Right atrium auricular region (tissue), 2 donors: ENCODE measurements around the gene C12orf76. TPM values are rescaled to one million over a fixed set of nuclear protein-coding genes. Genes with fewer than 3 reads are reported as not detected.
"Not testable (repeated sequence)": the region's sequence is repeated elsewhere in the genome, so short reads cannot be mapped to it uniquely, and the experiment has no call there.

Source experiments
- DNase-seq: peaks from one replicate; pipeline ENCODE4 v3.0.0-alpha.2; 2019; ENCODE audit warnings: low spot score
- H3K27ac ChIP-seq, 2 donors: fragments of 200-600 bp; sonication (generic); 1 replicate in 1 of 2; 2 replicates in 1 of 2; pipeline ENCODE4 v1.5.1; 2016 to 2019
- H3K27me3 ChIP-seq, 2 donors: fragments of 200-600 bp; sonication (generic); one replicate each; pipeline versions ENCODE4 v1.5.1 to v1.6.0; 2017 to 2019
- H3K36me3 ChIP-seq: fragments of 200-600 bp; sonication (generic); one replicate; pipeline ENCODE4 v1.5.1; 2016
- H3K4me1 ChIP-seq, 2 donors: fragments of 200-600 bp; sonication (generic); one replicate each; pipeline versions ENCODE4 v1.5.1 to v1.6.0; 2017 to 2019
- H3K4me3 ChIP-seq, 2 donors: fragments of 200-600 bp; sonication (generic); 1 replicate in 1 of 2; 2 replicates in 1 of 2; pipeline ENCODE4 v1.5.1; 2017 to 2019; ENCODE audit warnings: mild to moderate bottlenecking in 1 of 2, moderate library complexity in 1 of 2
- H3K9me3 ChIP-seq, 2 donors: fragments of 200-600 bp; sonication (generic); one replicate each; pipeline ENCODE4 v1.5.1; 2019
- total RNA-seq, 2 donors: library from RNA; depleted of rRNA; stranded (reverse); fragments of >200 nt; gene quantifications; one replicate each; pipeline ENCODE4 v1.1.0, GENCODE V29; 2016
- TF ChIP-seq, protein P1 (sequence below), 2 donors: fragments of 200-600 bp; sonication (generic); IDR thresholded peaks; one replicate each; pipeline ENCODE4 v1.5.1; 2019; ENCODE audit warnings: antibody characterized with exemption in 2 of 2

C12orf76 gene
- total RNA-seq, 2 donors from 2014 or later: 8.6 to 9.0 TPM

DNA sequence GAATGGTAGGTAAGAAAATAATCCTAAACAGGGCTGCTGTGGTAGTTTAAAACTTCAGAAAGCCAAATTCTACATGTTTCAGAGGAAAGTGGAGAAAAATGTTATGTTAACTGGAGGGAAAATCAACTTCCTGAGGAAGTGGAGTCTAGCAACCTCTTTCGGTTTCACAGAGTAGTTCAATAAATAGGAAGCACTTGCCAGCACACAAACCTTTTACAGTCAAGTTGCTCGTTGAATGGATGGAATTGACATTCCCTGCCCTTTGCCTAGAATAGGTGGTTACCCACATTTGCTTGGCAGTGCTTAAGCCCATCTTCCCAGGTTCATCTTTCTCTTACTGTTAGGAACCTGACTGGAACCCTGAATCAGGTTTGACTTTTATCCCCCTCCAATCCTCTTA is 33.2 kb downstream of the C12orf76 start:
- Histone ChIP-seq H3K4me1 (no peaks in the 10 kb centered on the region), H3K36me3 (peaks cover 54% of the 10 kb centered on the region), H3K27me3 (no peaks in the 10 kb centered on the region), H3K9me3 (no peaks in the 10 kb centered on the region), H3K4me3 (no peak overlapping the region), H3K27ac (no peak overlapping the region)
- DNase-seq: no peak
- TF ChIP-seq, protein P1, sequence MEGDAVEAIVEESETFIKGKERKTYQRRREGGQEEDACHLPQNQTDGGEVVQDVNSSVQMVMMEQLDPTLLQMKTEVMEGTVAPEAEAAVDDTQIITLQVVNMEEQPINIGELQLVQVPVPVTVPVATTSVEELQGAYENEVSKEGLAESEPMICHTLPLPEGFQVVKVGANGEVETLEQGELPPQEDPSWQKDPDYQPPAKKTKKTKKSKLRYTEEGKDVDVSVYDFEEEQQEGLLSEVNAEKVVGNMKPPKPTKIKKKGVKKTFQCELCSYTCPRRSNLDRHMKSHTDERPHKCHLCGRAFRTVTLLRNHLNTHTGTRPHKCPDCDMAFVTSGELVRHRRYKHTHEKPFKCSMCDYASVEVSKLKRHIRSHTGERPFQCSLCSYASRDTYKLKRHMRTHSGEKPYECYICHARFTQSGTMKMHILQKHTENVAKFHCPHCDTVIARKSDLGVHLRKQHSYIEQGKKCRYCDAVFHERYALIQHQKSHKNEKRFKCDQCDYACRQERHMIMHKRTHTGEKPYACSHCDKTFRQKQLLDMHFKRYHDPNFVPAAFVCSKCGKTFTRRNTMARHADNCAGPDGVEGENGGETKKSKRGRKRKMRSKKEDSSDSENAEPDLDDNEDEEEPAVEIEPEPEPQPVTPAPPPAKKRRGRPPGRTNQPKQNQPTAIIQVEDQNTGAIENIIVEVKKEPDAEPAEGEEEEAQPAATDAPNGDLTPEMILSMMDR (IDR thresholded peaks at IDR 0.05): no peak

DNA sequence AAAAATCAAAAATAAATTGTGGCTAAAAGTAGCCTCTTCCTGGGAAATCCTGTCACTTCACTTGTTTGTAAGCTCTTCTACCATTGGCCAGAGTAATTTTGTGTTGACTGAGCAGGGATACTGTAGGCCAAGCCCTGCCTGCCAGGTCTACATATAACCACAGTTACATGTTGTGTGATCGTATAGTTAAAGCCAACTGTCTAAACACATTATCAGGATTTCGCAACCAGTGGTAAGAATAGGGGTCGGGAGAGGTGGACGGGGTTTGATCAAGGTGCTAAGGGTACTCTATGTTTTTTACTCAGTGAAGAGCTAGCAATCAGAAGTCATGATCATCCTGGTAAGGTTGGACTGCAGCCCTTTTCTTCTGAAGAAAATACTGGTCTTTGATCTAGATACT is 35.7 kb downstream of the C12orf76 start:
- H3K36me3 ChIP-seq: peaks cover 29% of the 10 kb centered on the region
- H3K27me3 ChIP-seq: no peaks in the 10 kb centered on the region
- TF ChIP-seq, protein P1 (IDR thresholded peaks at IDR 0.05): no peak
- H3K4me3 ChIP-seq: no peak overlapping the region
- H3K27ac ChIP-seq: no peak overlapping the region
- no peaks in the 10 kb centered on the region for H3K4me1 ChIP-seq
- no peak for DNase-seq
- no peaks in the 10 kb centered on the region for H3K9me3 ChIP-seq

DNA sequence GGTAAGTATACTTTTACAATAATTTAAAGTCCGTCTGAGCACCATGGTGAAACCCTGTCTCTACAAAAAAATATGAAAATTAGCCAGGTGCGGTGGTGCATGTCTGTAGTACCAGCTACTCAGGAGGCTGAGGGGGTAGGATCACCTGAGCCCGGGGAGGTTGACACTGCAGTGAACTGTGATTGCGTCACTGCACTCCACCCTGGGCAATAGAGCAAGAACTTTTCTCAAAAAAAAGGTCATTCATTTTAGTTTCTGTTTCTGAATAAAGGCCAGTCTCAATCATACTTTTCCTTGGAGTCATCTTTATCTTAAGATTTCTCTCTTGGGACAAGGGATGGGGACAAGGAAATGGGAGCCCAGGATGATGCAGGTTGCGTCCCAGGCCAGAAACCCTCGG is 36.2 kb downstream of the C12orf76 start:
- DNase-seq: no peak
- Histone ChIP-seq H3K27me3 (no peaks in the 10 kb centered on the region), H3K27ac (no peak overlapping the region), H3K9me3 (no peaks in the 10 kb centered on the region), H3K4me1 (no peaks in the 10 kb centered on the region), H3K36me3 (peaks cover 24% of the 10 kb centered on the region), H3K4me3 (no peak overlapping the region)
- TF ChIP-seq, protein P1 (IDR thresholded peaks at IDR 0.05): no peak

DNA sequence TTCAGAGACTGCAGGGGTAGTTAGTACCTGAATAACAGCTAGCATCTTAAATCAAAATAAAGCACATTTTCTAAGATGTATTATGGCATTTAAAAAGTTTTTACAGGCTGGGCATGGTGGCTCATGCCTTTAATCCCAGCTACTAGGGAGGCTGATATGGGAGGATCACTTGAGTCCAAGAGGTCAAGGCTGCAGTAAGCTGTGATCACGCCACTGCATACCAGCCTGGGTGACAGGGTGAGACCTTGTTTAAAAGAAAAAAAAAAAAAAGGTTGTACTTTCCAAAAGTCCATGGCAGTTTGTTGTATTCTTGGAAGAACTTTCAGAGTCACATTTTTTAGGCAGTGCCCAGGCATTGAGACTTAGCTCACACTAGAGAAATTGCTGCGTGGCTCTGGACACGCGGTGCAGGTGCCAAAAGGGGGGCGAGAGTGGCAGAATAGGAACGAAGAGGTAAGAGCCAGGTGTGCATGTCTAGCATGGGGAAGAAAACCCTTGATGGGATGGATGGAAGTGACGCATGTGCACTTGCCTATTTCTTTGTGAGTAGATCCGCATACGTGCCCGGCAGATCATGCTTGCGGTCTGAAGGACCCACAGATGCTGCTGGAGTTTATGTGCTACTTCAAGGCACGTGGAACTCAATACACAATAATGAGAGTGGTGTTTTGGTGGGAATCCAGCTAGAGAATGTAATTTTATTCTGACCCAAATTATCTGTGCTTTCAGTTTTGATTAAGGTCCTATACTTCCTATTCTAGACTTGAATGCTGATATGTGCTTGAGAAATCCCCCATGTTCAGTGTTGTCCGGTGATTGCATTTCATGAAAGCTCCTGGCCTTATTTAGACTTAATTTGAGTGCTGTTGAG is 37.2 kb downstream of the C12orf76 start:
- TF ChIP-seq, protein P1 (IDR thresholded peaks at IDR 0.05): no peak
- DNase-seq: no peak
- no peaks in the 10 kb centered on the region for H3K27me3 ChIP-seq
- no peak overlapping the region for H3K27ac ChIP-seq
- no peaks in the 10 kb centered on the region for H3K9me3 ChIP-seq
- no peak overlapping the region for H3K4me3 ChIP-seq
- H3K4me1 ChIP-seq: no peaks in the 10 kb centered on the region
- H3K36me3 ChIP-seq: peaks cover 16% of the 10 kb centered on the region

DNA sequence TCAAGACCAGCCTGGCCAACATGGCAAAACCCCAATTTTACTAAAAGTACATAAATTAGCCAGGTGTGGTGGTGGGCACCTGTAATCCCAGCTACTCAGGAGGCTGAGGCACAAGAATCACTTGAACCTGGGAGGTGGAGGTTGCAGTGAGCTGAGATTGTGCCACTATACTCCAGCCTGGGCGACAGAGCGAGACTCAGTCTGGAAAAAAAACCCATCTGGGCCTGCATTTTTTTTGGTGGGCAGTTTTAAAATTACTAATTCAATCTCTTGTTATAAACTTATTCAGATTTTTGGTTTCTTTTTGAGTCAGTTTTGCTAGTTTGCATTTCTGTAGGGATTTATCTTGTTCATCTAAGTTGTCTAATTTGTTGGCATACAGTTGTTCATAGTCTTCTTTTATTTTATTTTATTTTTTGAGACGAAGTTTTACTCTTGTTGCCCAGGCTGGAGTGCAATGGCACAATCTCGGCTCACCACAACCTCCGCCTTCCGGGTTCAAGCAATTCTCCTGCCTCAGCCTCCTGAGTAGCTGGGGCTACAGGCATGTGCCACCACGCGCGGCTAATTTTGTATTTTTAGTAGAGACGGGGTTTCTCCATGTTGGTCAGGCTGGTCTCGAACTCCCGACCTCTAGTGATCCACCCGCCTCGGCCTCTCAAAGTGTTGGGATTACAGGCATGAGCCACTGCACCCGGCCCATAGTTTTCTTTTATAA is 39.5 kb downstream of the C12orf76 start:
- not testable (repeated sequence) for H3K27ac ChIP-seq, H3K9me3 ChIP-seq, H3K4me3 ChIP-seq, DNase-seq, H3K27me3 ChIP-seq, H3K36me3 ChIP-seq, H3K4me1 ChIP-seq

DNA sequence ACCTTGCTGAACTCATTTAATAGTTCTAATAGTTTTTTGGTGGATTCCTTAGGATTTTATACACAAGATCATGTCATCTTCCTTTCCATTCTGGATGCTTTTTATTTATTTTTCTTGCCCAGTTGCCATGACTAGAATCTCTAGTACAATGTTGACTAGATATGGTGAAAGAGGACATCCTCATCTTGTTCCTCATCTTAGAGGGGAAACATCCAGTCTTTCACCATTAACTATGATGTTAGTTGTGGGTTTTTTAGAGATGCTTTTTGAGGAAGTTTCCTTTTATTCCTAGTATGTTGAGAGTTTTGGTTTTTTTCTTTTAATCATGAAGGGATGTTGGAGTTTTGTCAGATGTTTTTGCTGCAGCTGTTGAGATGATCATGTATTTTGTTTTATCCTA is 40.4 kb downstream of the C12orf76 start:
- Histone ChIP-seq H3K27me3 (no peaks in the 10 kb centered on the region), H3K4me3 (no peak overlapping the region), H3K9me3 (no peaks in the 10 kb centered on the region), H3K4me1 (no peaks in the 10 kb centered on the region), H3K36me3 (peaks cover 4% of the 10 kb centered on the region), H3K27ac (no peak overlapping the region)
- TF ChIP-seq, protein P1 (IDR thresholded peaks at IDR 0.05): no peak
- no peak for DNase-seq
